Neural crest cell (in vitro differentiated cells): ENCODE measurements around the gene PHF21A. TPM values are rescaled to one million over a fixed set of nuclear protein-coding genes. Genes with fewer than 3 reads are reported as not detected.

Experiments
- DNase-seq: peaks from one replicate; pipeline ENCODE4 v3.0.0; 2021; ENCODE audit warnings: low read depth, mixed read lengths, low spot score
- H3K27ac Mint-ChIP-seq: one replicate; pipeline ENCODE4 v1.8.0; 2021; ENCODE audit warnings: mild to moderate bottlenecking, mixed read lengths; ENCODE audit not compliant: unreplicated experiment
- H3K27me3 Mint-ChIP-seq: 2 replicates; pipeline ENCODE4 v1.8.0; 2021; ENCODE audit warnings: low read depth, mild to moderate bottlenecking, mixed read lengths
- H3K36me3 Mint-ChIP-seq: 2 replicates; pipeline ENCODE4 v1.8.0; 2021; ENCODE audit warnings: low read depth, mild to moderate bottlenecking, mixed read lengths
- H3K4me1 Mint-ChIP-seq: 2 replicates; pipeline ENCODE4 v1.8.0; 2021; ENCODE audit warnings: mixed read lengths
- H3K4me3 Mint-ChIP-seq: one replicate; pipeline ENCODE4 v1.8.0; 2021; ENCODE audit warnings: mild to moderate bottlenecking, mixed read lengths
- H3K9me3 Mint-ChIP-seq: 2 replicates; pipeline ENCODE4 v1.8.0; 2021; ENCODE audit warnings: mixed read lengths
- total RNA-seq: library from RNA; stranded (reverse); gene quantifications from 2 replicates; pipeline ENCODE4 v1.2.1, GENCODE V29; 2021
- TF ChIP-seq, protein P1 (sequence below): fragments of 200-600 bp; sonication (generic); conservative IDR thresholded peaks from 2 replicates; pipeline ENCODE4 v1.5.0; 2021; ENCODE audit warnings: antibody characterized with exemption, mild to moderate bottlenecking

Gene PHF21A
- total RNA-seq, 1 donor from 2014 or later = 56.5 TPM

DNA sequence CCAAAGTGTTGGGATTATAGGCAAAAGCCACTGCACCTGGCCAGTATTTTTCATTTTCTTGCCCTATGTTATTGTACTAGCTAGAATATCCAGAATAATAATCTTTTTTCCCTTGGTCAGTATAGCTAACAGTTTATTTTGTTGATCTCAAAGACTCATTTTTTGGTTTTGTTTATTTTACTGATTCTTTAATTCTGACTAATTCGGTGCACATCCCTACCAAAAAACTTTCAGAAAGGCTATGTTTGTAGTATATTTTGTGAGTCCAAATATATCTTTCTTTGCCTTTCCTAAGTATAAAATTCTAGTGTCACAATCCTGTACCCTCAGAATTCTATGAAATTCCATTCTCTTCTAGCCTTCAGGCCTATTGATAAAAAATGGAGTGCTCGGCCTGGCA, 84.3 kb downstream of the PHF21A start:
- Mint-ChIP-seq H3K27me3 (no peaks in the 10 kb centered on the region), H3K9me3 (no peaks in the 10 kb centered on the region), H3K4me1 (peaks cover 3% of the 10 kb centered on the region), H3K27ac (no peak overlapping the region), H3K4me3 (no peak overlapping the region), H3K36me3 (no peaks in the 10 kb centered on the region)
- DNase-seq = no peak
- TF ChIP-seq, protein P1, sequence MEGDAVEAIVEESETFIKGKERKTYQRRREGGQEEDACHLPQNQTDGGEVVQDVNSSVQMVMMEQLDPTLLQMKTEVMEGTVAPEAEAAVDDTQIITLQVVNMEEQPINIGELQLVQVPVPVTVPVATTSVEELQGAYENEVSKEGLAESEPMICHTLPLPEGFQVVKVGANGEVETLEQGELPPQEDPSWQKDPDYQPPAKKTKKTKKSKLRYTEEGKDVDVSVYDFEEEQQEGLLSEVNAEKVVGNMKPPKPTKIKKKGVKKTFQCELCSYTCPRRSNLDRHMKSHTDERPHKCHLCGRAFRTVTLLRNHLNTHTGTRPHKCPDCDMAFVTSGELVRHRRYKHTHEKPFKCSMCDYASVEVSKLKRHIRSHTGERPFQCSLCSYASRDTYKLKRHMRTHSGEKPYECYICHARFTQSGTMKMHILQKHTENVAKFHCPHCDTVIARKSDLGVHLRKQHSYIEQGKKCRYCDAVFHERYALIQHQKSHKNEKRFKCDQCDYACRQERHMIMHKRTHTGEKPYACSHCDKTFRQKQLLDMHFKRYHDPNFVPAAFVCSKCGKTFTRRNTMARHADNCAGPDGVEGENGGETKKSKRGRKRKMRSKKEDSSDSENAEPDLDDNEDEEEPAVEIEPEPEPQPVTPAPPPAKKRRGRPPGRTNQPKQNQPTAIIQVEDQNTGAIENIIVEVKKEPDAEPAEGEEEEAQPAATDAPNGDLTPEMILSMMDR = no peak

DNA sequence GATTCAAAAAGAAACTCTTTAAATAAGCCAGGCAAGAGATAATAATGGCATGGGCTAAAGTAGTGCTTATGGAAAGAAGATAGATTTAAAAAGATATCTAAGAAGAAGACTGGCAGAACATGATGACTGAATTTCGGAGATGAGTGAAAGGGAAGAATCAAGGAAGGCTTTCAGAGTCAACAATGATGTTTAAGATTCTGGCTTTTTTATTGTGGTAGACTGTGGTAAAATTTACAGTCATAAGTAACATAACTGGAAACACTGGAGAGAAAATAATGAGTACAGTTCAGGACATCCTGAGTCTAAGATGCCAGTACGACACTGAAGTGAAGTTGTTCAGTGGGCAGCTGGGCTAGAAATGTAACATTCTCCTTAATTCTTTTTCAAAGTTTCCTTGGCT, 85.2 kb downstream of the PHF21A start:
- peaks cover 3% of the 10 kb centered on the region for H3K4me1 Mint-ChIP-seq
- H3K27me3 Mint-ChIP-seq = no peaks in the 10 kb centered on the region
- DNase-seq = no peak
- no peak overlapping the region for H3K27ac Mint-ChIP-seq
- H3K9me3 Mint-ChIP-seq = no peaks in the 10 kb centered on the region
- no peaks in the 10 kb centered on the region for H3K36me3 Mint-ChIP-seq
- TF ChIP-seq, protein P1 = no peak
- H3K4me3 Mint-ChIP-seq = no peak overlapping the region

DNA sequence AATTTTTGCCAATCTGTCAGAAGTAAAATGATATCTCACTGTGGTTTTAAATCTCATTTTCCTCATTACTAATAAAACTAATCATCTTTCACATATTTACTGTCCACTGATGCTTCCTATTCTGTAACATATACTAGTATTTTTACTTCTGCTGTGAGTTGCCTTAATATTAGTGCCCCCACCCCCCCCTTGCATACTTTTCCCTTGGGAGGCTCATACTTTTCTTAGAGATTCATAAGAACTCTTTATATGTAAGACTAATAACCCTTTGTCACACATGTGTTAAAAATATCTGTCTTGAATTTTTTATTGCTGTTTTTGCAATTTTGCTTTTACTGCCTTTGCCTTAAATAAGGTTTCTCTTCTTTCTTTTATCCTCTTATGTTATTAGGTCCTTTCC, 87.2 kb downstream of the PHF21A start:
- Mint-ChIP-seq H3K4me1 (no peaks in the 10 kb centered on the region), H3K27ac (no peak overlapping the region), H3K36me3 (no peaks in the 10 kb centered on the region), H3K4me3 (no peak overlapping the region), H3K9me3 (no peaks in the 10 kb centered on the region), H3K27me3 (no peaks in the 10 kb centered on the region)
- DNase-seq = no peak
- TF ChIP-seq, protein P1 = no peak

DNA sequence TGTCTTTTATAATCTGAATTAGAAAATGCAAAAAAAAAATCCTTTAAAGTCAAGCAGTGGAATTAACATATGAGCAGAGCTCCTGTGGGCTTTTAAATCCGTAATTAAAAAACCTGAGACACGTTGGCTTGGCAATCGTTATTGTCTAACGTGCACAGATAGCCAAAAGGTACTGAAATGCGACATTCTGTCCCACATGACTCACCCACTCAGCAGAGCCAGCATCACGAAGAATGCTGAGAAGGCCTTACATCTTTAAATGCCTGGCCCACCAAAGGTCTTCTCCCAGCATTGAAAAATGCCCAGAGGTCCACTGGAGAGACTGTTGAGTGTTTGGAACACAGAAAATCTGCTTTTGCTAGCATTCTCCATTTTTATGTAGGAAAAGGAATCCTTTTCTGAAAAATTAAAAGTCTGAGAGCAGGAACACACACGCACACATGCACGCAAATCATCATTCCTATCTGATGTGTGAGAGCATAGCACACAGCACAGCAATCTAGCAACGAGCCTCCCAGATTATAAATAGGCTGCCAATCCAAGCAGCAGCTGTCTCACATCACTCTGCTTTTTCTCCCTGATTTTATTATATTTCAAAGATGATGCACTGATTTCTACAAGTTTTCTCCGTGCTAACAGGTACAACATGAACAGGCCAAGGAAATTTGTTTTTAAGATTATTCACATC, 94.5 kb downstream of the PHF21A start:
- Mint-ChIP-seq H3K4me1 (no peaks in the 10 kb centered on the region), H3K27ac (no peak overlapping the region), H3K36me3 (no peaks in the 10 kb centered on the region)

DNA sequence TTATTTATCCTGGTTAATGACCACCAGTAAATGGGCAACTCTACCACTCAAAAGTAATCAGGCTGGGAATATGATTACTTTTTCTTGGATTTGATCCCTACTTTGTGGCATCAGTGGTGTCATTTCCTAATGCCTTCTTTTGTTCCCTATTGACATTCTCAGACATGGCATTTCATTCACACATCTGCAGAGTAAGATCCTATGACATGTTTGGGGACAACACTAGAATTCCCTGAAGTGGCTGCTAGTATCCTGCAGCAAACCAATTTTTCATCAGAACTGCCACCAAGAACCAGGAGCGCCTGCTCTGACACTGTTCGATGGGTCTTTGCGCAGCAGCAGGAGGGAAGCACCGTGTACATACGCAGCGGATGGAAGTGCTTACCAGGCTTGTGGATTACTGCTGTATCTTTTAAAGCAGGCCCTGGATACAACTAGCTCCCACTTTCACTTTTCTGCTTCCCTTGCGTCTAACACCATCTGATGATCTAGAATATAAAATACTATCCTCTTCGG, 101.1 kb downstream of the PHF21A start:
- Mint-ChIP-seq H3K36me3 (peaks cover 5% of the 10 kb centered on the region), H3K27me3 (no peaks in the 10 kb centered on the region), H3K9me3 (no peaks in the 10 kb centered on the region), H3K27ac (no peak overlapping the region), H3K4me3 (no peak overlapping the region), H3K4me1 (no peaks in the 10 kb centered on the region)
- TF ChIP-seq, protein P1 = no peak
- DNase-seq = no peak

More for the DNA sequence above, 94.5 kb downstream of the PHF21A start:
- TF ChIP-seq, protein P1 = no peak
- Mint-ChIP-seq H3K27me3 (no peaks in the 10 kb centered on the region), H3K4me3 (no peak overlapping the region), H3K9me3 (no peaks in the 10 kb centered on the region)
- DNase-seq = no peak
